PC-3 (cell line): ENCODE data around the gene ROS1. TPM values are rescaled to one million over a fixed set of nuclear protein-coding genes. Genes with fewer than 3 reads are reported as not detected.
A peak's percentile ranks its signal among the peaks of the same experiment; 100 is the strongest.

Experiments used
- ATAC-seq: fragments of 200-7000 bp; cut with Tn5 transposase; 2 replicates; pipeline ENCODE4 v1.9.1; 2020; ENCODE audit warnings: mild to moderate bottlenecking, moderate library complexity
- BruUV-seq: library from RNA; stranded (reverse); fragments of 400-500 nt; replicated peaks from 2 replicates; lab custom pipeline; 2021; lab: Mats Ljungman, UMichigan
- CTCF ChIA-PET: fragments of 300-600 bp; sonication (Branson Sonifier 250); formaldehyde crosslinking; loops from one replicate; lab custom pipeline; 2022; ENCODE audit warnings: antibody characterized with exemption; lab: Charles Lee
- POLR2A ChIA-PET: fragments of 300-600 bp; sonication (Branson Sonifier 250); formaldehyde crosslinking; loops from one replicate; lab custom pipeline; 2022; ENCODE audit warnings: antibody characterized with exemption; ENCODE audit not compliant: unreplicated experiment; lab: Charles Lee
- DNase-seq: peaks from one replicate; pipeline ENCODE4 v3.0.0-alpha.2; 2015
- H2AFZ ChIP-seq: fragments of 300-600 bp; sonication (generic); 2 replicates; pipeline ENCODE4 v1.6.0; 2016; ENCODE audit warnings: antibody characterized with exemption, low read length
- H3F3A ChIP-seq: fragments of 300-600 bp; sonication (generic); one replicate; pipeline ENCODE4 v1.6.0; 2017; ENCODE audit warnings: antibody characterized with exemption, low read length, control low read depth, mild to moderate bottlenecking; ENCODE audit not compliant: unreplicated experiment
- H3K27ac ChIP-seq: fragments of 300-600 bp; sonication (generic); 2 replicates; pipeline ENCODE4 v1.5.1; 2016; ENCODE audit warnings: mild to moderate bottlenecking, low read length
- H3K27me3 ChIP-seq: fragments of 300-600 bp; sonication (generic); 2 replicates; pipeline ENCODE4 v1.6.1; 2016; ENCODE audit warnings: low read length, mixed read lengths
- H3K36me3 ChIP-seq: fragments of 300-600 bp; sonication (generic); 2 replicates; pipeline ENCODE4 v1.6.1; 2016; ENCODE audit warnings: low read depth, mixed run types, low read length, mixed read lengths
- H3K4me1 ChIP-seq: fragments of 300-600 bp; sonication (generic); 2 replicates; pipeline ENCODE4 v1.5.1; 2016; ENCODE audit warnings: low read length; ENCODE audit not compliant: insufficient read depth
- H3K4me2 ChIP-seq: fragments of 300-600 bp; sonication (generic); 2 replicates; pipeline ENCODE4 v1.6.0; 2016; ENCODE audit warnings: low read length
- H3K4me3 ChIP-seq: fragments of 300-600 bp; sonication (generic); 2 replicates; pipeline ENCODE4 v1.5.1; 2016; ENCODE audit warnings: mild to moderate bottlenecking, low read length, mixed read lengths
- H3K79me2 ChIP-seq: fragments of 300-600 bp; sonication (generic); 2 replicates; pipeline ENCODE4 v1.6.1; 2017; ENCODE audit warnings: low read length, mixed read lengths
- H3K9ac ChIP-seq: fragments of 300-600 bp; sonication (generic); 2 replicates; pipeline ENCODE4 v1.6.0; 2016; ENCODE audit warnings: mild to moderate bottlenecking, low read length
- H3K9me2 ChIP-seq: fragments of 300-600 bp; sonication (generic); replicated peaks from 2 replicates; pipeline ENCODE4 v1.6.1; 2016; ENCODE audit warnings: mixed run types, low read length, mixed read lengths
- H3K9me3 ChIP-seq: fragments of 300-600 bp; sonication (generic); 2 replicates; pipeline ENCODE4 v1.6.1; 2016; ENCODE audit warnings: low read length, mixed read lengths
- H4K20me1 ChIP-seq: fragments of 300-600 bp; sonication (generic); 2 replicates; pipeline ENCODE4 v1.6.1; 2016; ENCODE audit warnings: low read length, mixed read lengths
- CTCF ChIP-seq: fragments of 300-600 bp; sonication (generic); conservative IDR thresholded peaks from 2 replicates; pipeline ENCODE4 v1.5.1; 2017; ENCODE audit warnings: antibody characterized with exemption, low read depth, mild to moderate bottlenecking, low read length
- EZH2 ChIP-seq: fragments of 300-600 bp; sonication (generic); IDR thresholded peaks from one replicate; pipeline ENCODE4 v1.6.1; 2017; ENCODE audit warnings: antibody characterized with exemption, mild to moderate bottlenecking, low read length; ENCODE audit not compliant: unreplicated experiment
- EZH2phosphoT487 ChIP-seq: fragments of 300-600 bp; sonication (generic); IDR thresholded peaks from 2 replicates; pipeline ENCODE4 v1.6.1; 2018; ENCODE audit warnings: mild to moderate bottlenecking, antibody characterized with exemption, low read length, borderline replicate concordance
- intact Hi-C: fragments of 100-400 bp; cut with micrococcal nuclease; formaldehyde crosslinking; loops from 2 replicates; pipeline ENCODE4 v1.9.0; 2023
- total RNA-seq: library from RNA; depleted of rRNA; stranded (reverse); fragments of >200 nt; gene quantifications from 2 replicates; pipeline ENCODE4 v1.2.3, GENCODE V29; 2014

The ROS1 gene
- total RNA-seq, 1 experiment from 2014 or later = 0.07 TPM

- no TSS peak for BruUV-seq
- Histone ChIP-seq H3K4me1 (no peaks in the 10 kb centered on the region), H3K79me2 (no peaks in the 10 kb centered on the region), H3K9me2 (no peaks in the 10 kb centered on the region), H3K36me3 (no peaks in the 10 kb centered on the region), H3K4me3 (no peak overlapping the region), H3K9ac (no peak overlapping the region), H4K20me1 (no peaks in the 10 kb centered on the region), H3K9me3 (no peaks in the 10 kb centered on the region), H3F3A (no peaks in the 10 kb centered on the region), H3K27me3 (no peaks in the 10 kb centered on the region), H3K4me2 (no peak overlapping the region), H2AFZ (no peak overlapping the region), H3K27ac (no peak overlapping the region)
- DNase-seq = no peak
- TF ChIP-seq EZH2phosphoT487 (no peak), CTCF (no peak), EZH2 (no peak)
- intact Hi-C loops = no loop called here
- POLR2A ChIA-PET = no interaction called here
- no peak for ATAC-seq
- CTCF ChIA-PET = no interaction called here
Observed at GRCh38 chr6:117423754-117424153, 2.0 kb downstream of the ROS1 start.

- Histone ChIP-seq H4K20me1 (no peaks in the 10 kb centered on the region), H3K9ac (no peak overlapping the region), H3K4me3 (no peak overlapping the region), H3K4me2 (peak overlapping the region; percentile 9; the same call in 1 of the 2 replicates), H3K27me3 (no peaks in the 10 kb centered on the region), H2AFZ (no peak overlapping the region), H3F3A (no peaks in the 10 kb centered on the region), H3K79me2 (no peaks in the 10 kb centered on the region), H3K9me2 (no peaks in the 10 kb centered on the region), H3K4me1 (peaks cover 18% of the 10 kb centered on the region), H3K9me3 (no peaks in the 10 kb centered on the region), H3K36me3 (no peaks in the 10 kb centered on the region), H3K27ac (no peak overlapping the region)
- CTCF ChIA-PET = no interaction called here
- TF ChIP-seq EZH2 = no peak
- TF ChIP-seq CTCF = no peak
- no peak for TF ChIP-seq EZH2phosphoT487
- no TSS peak for BruUV-seq
- ATAC-seq (no peak), DNase-seq (no peak)
- POLR2A ChIA-PET = no interaction called here
- intact Hi-C loops = no loop called here
Observed at GRCh38 chr6:117418320-117418719, 7.4 kb downstream of the ROS1 start.

- intact Hi-C loops = no loop called here
- Histone ChIP-seq H3K4me1 (peaks cover 18% of the 10 kb centered on the region), H3F3A (no peaks in the 10 kb centered on the region), H3K36me3 (no peaks in the 10 kb centered on the region), H3K9me2 (no peaks in the 10 kb centered on the region), H3K4me3 (no peak overlapping the region), H3K4me2 (peak overlapping the region; percentile 9; the same call in 1 of the 2 replicates), H2AFZ (no peak overlapping the region), H3K9me3 (no peaks in the 10 kb centered on the region), H3K9ac (no peak overlapping the region), H3K79me2 (no peaks in the 10 kb centered on the region), H4K20me1 (no peaks in the 10 kb centered on the region), H3K27me3 (no peaks in the 10 kb centered on the region), H3K27ac (no peak overlapping the region)
- peak; percentile 22 for ATAC-seq
- ChIA-PET CTCF (no interaction called here), POLR2A (no interaction called here)
- DNase-seq = peak; percentile 40
- TF ChIP-seq CTCF (no peak), EZH2 (no peak), EZH2phosphoT487 (no peak)
- BruUV-seq = no TSS peak
Observed at GRCh38 chr6:117417851-117418250, 7.9 kb downstream of the ROS1 start.
